DMS79 treated with DMSO at 0.1 percent for 48 hours (cell line): ENCODE data around the gene ZNF311.
A peak's percentile ranks its signal among the peaks of the same experiment; 100 is the strongest.
"Not testable (repeated sequence)": the region's sequence is repeated elsewhere in the genome, so short reads cannot be mapped to it uniquely, and the experiment has no call there.

Experiments
- DNase-seq: peaks from one replicate; lab custom pipeline; 2025; lab: John Stamatoyannopoulos, UW

Gene ZNF311

DNA sequence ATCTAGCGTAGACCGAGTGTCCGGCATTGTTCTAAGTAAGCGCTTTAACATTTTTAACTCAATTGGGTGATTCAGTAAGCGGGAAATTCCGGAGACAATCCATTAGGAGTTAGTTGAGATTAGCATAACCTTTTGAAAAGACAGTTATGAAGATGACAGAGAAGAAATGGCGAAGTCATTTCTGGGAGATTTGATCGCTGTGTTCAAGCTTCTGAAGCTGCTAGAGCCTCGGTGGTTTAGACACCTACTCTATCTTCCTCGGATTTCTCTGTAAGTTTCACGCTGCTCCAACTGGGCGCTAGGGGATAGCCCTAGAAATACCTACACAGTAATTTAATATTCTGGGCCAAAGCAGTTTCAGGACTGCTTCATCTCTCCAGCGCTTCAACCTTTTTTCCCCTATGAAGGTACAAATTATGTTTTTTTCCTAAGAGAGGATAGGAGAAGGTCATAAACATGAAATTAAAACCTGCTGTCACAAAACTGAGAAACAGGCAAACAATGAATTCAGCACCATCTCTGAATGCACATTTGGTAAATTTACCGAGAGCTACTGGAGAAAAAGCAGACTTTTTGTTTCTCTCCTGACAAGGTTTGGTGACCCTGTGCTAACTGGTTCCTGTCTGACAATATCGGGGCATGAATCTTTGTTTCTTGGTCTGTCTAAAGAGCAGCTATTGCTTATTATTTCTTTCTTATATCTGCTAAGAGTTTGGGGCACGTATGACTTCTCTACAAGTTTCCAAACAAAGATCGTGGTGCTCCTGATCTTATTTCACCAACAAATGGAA lies 22.4 kb downstream of the ZNF311 start:
- DNase-seq = peak; percentile 62

DNA sequence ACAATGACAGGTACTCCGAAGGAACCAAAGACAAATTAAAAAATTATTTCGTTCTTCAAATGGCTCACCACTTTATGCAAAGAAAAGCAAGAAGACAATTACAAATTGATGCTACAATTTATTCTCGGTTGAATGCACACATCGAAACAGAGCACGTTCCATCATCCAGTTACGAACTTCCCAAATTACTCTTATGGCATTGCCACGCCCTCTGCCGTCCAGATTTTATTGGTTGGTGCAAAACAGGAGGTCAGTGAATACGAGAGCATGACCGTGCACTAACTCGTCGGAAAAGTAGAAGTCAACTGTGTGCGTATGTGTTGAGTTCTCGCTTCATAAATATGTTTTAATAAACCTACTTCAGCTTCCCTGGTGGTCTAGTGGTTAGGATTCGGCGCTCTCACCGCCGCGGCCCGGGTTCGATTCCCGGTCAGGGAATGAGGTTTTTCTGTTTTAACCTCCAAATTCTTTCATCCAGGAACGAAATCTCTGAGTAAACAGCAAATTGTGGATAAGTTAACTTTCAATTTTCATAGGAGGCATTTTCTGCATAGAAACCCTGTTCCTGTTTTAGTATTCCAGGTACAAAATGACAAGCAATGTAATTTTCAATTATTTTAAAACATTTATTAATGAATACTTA lies 23.2 kb downstream of the ZNF311 start:
- DNase-seq = peak; percentile 88

- peak; percentile 88 for DNase-seq
Observed at GRCh38 chr6:28981431-28981832, 23.7 kb downstream of the ZNF311 start.

GRCh38 chr6:28980852-28981430 lies 24.2 kb downstream of the ZNF311 start:
- DNase-seq = peak; percentile 87

DNA sequence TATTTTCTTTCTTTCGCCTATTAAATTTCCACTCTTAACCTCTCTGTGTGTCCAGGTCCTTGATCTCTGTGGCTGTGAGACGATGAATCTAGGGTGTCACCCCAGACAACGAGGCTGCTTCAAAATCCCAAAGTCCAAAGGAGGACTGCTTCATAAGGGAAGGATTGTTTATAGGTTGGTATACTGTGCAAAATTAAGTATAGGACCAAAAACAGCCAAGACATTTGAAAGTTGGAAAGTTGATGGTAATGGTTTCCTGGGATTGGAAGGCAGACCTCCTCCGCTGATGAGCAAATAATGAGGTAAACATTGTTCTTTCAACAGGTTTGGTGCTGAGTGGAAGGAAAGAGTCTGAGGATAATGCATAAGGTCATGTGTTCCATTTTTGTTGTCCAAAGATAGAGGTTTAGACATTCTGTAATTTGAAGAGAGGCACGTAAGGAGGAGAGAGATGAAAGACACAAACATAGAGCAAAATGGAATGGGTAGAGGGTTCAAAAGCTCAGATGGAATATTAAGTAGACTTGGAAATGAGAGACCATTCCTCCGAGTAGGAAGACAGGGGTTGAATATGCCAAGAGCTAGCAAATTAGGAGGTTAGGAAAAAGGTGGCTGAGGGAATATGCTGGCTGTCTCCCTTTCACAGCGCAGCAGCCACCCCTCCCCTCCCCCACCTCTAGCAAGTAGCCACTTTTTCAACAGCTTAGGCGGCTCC lies 24.8 kb downstream of the ZNF311 start:
- DNase-seq = no peak

- no peak for DNase-seq
Observed at GRCh38 chr6:28979679-28980078, 25.4 kb downstream of the ZNF311 start.

- no peak for DNase-seq
Observed at GRCh38 chr6:28978959-28979561, 26.1 kb downstream of the ZNF311 start.

- DNase-seq = no peak
Observed at GRCh38 chr6:28978133-28978491, 27.0 kb downstream of the ZNF311 start.

GRCh38 chr6:28977341-28978132 lies 27.6 kb downstream of the ZNF311 start:
- no peak for DNase-seq

DNA sequence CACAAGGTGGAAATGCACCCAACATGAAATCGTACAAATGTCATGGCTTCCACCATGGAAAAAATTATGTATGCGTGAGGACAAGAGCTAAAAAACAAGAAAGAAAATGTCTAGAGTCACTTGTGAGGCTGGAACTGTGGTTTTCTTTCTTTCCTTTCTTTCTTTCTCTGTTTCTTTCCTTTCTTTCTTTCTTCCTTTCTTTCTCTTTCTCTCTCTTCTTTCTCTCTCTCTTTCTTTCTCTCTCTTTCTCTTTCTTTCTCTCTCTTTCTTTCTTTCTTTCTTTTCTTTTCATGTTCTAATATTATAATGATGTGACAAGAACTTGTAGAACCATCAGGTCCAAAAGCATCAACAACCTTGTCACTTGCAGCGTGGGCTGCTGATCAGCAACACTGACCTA lies 28.4 kb downstream of the ZNF311 start:
- DNase-seq = no peak

- no peak for DNase-seq
Observed at GRCh38 chr6:28974505-28974904, 30.6 kb downstream of the ZNF311 start.

DNA sequence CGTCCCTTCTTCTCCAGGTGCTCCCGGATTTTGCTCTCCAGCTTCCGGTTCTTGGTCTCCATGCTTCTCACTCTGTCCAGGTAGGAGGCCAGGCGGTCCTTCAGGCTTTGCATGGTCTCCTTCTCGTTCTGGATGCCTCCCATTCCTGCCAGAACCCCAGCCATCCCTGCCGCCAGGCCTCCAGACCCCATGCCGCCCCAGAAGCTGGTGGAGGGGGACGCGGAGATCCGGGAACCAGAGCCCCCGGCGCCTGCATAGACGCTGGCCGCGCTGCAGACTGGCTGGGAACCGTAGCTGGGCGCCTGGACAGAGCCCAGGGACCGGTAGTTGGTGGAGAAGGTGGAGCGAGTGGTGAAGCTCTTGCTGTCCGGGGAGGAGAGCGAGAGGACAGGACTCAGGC lies 35.1 kb downstream of the ZNF311 start:
- DNase-seq = not testable (repeated sequence)

- DNase-seq = no peak
Observed at GRCh38 chr6:28969129-28969528, 36.0 kb downstream of the ZNF311 start.

DNA sequence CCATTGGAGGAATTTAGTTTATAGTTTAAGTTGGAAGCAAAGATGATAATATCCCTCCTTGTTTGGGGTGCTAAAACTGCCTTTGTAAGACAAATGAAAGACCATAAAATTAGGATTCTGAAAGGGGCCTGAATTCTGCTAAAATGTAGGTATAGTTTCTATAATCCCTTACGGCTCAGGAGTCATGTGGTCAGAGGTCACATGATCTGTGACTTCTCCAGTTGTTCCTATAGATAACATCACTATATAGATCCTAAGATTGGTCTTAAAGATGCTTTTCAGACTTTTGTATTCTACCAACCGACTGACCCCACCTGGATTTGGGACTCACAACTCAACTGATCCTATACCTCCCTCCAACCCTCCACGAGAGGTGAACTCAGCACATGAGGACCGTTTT lies 36.6 kb downstream of the ZNF311 start:
- DNase-seq = no peak

GRCh38 chr6:28965706-28966105 lies 39.4 kb downstream of the ZNF311 start:
- DNase-seq = no peak

- DNase-seq = no peak
Observed at GRCh38 chr6:28960846-28961500, 44.1 kb downstream of the ZNF311 start.

- not testable (repeated sequence) for DNase-seq
Observed at GRCh38 chr6:28958561-28959243, 46.4 kb downstream of the ZNF311 start.

DNA sequence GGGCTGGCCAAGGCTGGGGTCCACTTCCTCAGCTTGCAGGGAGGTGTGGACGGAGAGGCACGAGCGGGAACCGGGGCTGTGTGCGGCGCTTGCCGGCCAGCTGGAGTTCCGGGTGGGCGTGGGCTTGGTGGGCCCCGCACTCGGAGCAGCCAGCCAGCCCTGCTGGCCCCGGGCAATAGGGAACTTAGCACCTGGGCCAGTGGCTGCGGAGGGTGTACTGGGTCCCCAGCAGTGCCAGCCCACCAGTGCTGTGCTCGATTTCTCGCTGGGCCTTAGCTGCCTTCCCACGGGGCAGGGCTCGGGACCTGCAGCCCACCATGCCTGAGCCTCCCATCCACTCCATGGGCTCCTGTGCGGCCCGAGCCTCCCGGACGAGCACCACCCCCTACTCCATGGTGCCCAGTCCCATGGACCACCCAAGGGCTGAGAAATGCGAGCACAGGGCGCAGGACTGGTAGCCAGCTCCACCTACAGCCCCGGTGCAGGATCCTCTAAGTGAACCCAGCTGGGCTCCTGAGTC lies 47.3 kb downstream of the ZNF311 start:
- DNase-seq = not testable (repeated sequence)

GRCh38 chr6:28956331-28956730 lies 48.8 kb downstream of the ZNF311 start:
- no peak for DNase-seq
